ENCODE results near the gene JAGN1.

GRCh38 chr3:9878700-9879099, 11.7 kb upstream of the JAGN1 start:
- TF ChIP-seq, protein P1, sequence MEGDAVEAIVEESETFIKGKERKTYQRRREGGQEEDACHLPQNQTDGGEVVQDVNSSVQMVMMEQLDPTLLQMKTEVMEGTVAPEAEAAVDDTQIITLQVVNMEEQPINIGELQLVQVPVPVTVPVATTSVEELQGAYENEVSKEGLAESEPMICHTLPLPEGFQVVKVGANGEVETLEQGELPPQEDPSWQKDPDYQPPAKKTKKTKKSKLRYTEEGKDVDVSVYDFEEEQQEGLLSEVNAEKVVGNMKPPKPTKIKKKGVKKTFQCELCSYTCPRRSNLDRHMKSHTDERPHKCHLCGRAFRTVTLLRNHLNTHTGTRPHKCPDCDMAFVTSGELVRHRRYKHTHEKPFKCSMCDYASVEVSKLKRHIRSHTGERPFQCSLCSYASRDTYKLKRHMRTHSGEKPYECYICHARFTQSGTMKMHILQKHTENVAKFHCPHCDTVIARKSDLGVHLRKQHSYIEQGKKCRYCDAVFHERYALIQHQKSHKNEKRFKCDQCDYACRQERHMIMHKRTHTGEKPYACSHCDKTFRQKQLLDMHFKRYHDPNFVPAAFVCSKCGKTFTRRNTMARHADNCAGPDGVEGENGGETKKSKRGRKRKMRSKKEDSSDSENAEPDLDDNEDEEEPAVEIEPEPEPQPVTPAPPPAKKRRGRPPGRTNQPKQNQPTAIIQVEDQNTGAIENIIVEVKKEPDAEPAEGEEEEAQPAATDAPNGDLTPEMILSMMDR (IDR thresholded peaks at IDR 0.05; ENCODE audit: low read depth, low read length) = no peak
- no peak for TF ChIP-seq EZH2phosphoT487 (IDR thresholded peaks at IDR 0.05; ENCODE audit: low read depth)
